HUDEP-2 (cell line): ENCODE measurements around the gene HEPACAM2.

Experiments used
- DNase-seq, 76 experiments: peaks; one replicate each; lab custom pipeline; 2025; ENCODE audit not compliant: unreplicated experiment in 76 of 76; lab: John Stamatoyannopoulos, UW

The HEPACAM2 gene

GRCh38 chr7:93205046-93205445, 21.2 kb downstream of the HEPACAM2 start:
- DNase-seq = no peak

- no peak for DNase-seq
Observed at GRCh38 chr7:93203496-93203895, 22.8 kb downstream of the HEPACAM2 start.

GRCh38 chr7:93202594-93203250, 23.5 kb downstream of the HEPACAM2 start:
- no peak for DNase-seq

- peak in 1 of 76 experiments; percentile 9 for DNase-seq
Observed at GRCh38 chr7:93198472-93198871, 27.8 kb downstream of the HEPACAM2 start.

- DNase-seq = peak in 32 of 76 experiments; percentile 1 to 67 (median 20)
Observed at GRCh38 chr7:93196336-93196735, 29.9 kb downstream of the HEPACAM2 start.

- no peak for DNase-seq
Observed at GRCh38 chr7:93194386-93194785, 31.9 kb downstream of the HEPACAM2 start.

GRCh38 chr7:93188870-93189634, 37.2 kb downstream of the HEPACAM2 start:
- DNase-seq = no peak

- no peak for DNase-seq
Observed at GRCh38 chr7:93185303-93186027, 40.8 kb downstream of the HEPACAM2 start.

- DNase-seq = no peak
Observed at GRCh38 chr7:93179173-93179572, 47.1 kb downstream of the HEPACAM2 start.

- peak in 12 of 76 experiments; percentile 2 to 43 (median 14) for DNase-seq
Observed at GRCh38 chr7:93178213-93178612, 48.1 kb downstream of the HEPACAM2 start.

GRCh38 chr7:93176992-93177580, 49.2 kb downstream of the HEPACAM2 start:
- DNase-seq = no peak

- no peak for DNase-seq
Observed at GRCh38 chr7:93175219-93175618, 51.0 kb downstream of the HEPACAM2 start.

GRCh38 chr7:93172683-93173082, 53.6 kb downstream of the HEPACAM2 start:
- no peak for DNase-seq

GRCh38 chr7:93171606-93172226, 54.6 kb downstream of the HEPACAM2 start:
- peak in 8 of 76 experiments; percentile 0 to 37 (median 26) for DNase-seq

GRCh38 chr7:93165447-93165846, 60.8 kb downstream of the HEPACAM2 start:
- DNase-seq = no peak

- DNase-seq = no peak
Observed at GRCh38 chr7:93164766-93165165, 61.5 kb downstream of the HEPACAM2 start.

GRCh38 chr7:93161181-93161762, 65.0 kb downstream of the HEPACAM2 start:
- DNase-seq = no peak

GRCh38 chr7:93160410-93160809, 65.9 kb downstream of the HEPACAM2 start:
- peak in 1 of 76 experiments; percentile 11 for DNase-seq

GRCh38 chr7:93159490-93159889, 66.8 kb downstream of the HEPACAM2 start:
- DNase-seq = no peak

- no peak for DNase-seq
Observed at GRCh38 chr7:93156884-93157283, 69.4 kb downstream of the HEPACAM2 start.
